GM18505 (cell line): ENCODE measurements around the gene PDE4D.

Source experiments
- ATAC-seq: cut with Tn5 transposase; IDR thresholded peaks from one replicate; pipeline ENCODE4 v1.9.1; 2021; ENCODE audit not compliant: unreplicated experiment
- POLR2A ChIP-seq: IDR thresholded peaks from 4 replicates; pipeline ENCODE4 v1.6.1; 2011; ENCODE audit warnings: borderline replicate concordance; ENCODE audit not compliant: insufficient read depth, insufficient read length; ENCODE audit errors: extremely low read depth

Gene PDE4D

DNA sequence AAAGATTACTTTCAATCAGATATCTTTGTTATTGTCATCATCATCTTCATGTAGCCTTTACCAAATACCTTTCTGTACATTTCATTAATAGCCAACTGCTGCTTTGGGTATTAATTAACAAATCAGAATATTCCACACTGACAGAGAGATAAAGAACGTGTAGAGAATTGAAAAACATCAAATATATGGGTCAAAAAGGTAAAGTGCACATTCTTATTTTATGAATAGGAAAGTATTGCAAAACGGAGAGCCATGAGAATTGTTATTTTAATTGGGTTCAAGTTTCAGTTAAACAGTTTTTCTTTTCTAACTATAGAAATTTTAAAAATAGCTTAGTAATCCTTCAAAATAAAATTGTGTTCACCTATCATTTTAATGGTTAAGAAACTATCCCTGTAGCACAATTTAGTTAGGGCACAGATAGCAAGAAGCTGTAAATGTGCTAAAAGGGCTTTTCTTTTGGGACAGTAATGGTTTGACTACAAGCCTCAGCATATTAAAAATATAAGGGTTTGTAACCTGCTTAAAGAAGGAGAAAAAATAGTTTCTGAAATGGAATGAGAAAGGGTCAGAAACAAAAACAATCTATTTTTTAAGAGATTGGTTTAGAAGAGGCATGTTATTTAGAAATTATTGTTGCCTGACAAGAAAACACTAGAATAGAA, 62.9 kb downstream of the PDE4D start:
- no peak for ATAC-seq
- TF ChIP-seq POLR2A, result no peak

DNA sequence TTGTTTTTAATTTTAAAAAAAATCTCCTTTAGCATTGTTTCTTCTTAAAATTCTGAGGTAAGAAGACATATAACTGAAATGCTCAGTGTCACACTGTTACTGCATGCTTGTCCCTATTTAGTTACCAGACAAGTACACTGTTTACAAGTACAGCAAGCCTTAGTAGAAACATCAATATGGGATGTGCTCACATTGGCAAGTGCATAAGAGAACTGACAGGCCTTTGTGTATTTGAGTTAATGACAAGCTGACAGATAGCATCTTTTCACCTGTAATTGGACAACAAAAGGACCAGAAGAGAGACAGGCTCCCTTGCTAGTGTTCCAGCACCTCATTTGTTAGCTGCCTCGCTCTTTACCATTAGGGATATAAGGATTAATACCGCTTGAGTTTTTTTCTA, 63.6 kb downstream of the PDE4D start:
- ATAC-seq, result no peak
- TF ChIP-seq POLR2A, result no peak

DNA sequence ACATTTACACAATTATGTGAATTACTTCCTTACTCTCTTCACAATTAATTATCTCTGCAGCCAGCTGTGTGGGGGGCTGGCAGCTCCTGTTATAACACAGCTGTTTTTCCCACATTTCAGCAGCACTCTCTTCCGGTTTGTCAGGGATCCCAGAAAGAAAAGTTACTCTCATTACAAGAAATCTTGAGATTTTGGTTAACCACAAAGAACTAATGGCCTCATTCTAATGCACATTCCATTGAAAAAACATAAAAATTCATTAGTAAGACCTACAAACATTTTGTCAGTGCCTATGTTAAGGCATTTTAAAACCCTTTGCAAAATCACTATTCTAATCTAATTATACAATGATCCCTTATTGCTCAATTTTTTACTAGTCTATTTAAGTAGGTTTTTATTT, 64.1 kb downstream of the PDE4D start:
- TF ChIP-seq POLR2A, result no peak
- ATAC-seq, result no peak

- ATAC-seq, result no peak
- TF ChIP-seq POLR2A, result no peak
Measured at GRCh38 chr5:59828623-59829022, 64.9 kb downstream of the PDE4D start.

DNA sequence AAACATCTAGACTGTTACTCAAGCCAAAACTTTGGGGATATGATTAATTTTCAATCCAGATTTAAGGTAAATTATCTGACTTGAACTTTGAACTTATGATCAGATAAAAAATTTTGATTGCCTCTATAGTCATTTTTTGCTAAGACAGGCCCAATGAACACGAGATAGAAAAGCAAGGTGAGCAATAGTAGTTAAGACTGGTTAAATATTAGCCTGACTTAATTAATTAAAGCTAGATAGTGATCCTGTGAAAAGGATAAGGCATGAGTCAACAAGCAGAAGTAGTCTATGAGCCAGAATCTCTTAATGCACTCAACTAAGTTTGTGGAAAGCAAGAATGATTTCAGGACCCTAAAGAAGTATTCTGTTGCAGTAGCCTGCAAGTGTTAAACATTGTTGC, 66.5 kb downstream of the PDE4D start:
- ATAC-seq, result no peak
- no peak for TF ChIP-seq POLR2A

DNA sequence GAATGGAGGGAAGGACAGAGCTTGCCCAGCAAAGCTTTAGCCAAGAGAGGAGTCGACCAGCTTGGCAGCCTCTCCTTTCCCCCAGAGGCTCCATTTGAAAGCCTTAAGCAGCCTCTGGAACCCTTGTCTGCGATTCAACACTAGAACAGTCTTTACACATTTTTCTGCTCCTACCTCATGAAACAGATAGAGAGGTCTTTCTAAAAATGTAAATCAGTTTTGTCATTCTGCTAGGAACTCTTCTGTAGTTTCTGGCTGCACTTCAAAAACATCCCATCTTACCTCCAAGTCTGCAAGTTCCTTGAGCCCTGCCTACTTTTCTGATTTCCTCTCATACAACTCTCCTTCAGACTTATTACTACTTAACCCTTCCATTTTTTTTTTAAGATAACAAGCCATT, 70.1 kb downstream of the PDE4D start:
- TF ChIP-seq POLR2A, result no peak
- ATAC-seq, result no peak

DNA sequence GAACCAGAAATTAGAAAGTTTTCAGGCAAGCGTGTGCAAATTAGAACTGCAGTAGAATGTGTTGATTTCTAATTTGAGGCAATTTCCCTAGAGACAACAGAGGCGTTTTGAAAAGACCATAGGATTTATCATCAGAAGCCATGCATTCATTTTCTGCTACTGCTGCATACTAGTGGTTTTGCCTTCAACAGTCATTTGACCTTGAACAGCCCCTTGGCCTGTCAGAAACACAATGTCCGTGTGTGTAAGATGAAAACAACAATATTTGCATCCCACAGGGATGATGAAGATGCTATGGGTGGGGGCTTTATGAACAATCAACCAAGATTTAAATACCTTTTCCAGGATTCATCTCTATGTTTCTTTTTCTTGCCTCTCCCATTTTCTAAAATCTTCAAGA, 73.7 kb downstream of the PDE4D start:
- no peak for TF ChIP-seq POLR2A
- ATAC-seq, result no peak

- ATAC-seq, result no peak
Measured at GRCh38 chr5:59817536-59817935, 76.0 kb downstream of the PDE4D start.

DNA sequence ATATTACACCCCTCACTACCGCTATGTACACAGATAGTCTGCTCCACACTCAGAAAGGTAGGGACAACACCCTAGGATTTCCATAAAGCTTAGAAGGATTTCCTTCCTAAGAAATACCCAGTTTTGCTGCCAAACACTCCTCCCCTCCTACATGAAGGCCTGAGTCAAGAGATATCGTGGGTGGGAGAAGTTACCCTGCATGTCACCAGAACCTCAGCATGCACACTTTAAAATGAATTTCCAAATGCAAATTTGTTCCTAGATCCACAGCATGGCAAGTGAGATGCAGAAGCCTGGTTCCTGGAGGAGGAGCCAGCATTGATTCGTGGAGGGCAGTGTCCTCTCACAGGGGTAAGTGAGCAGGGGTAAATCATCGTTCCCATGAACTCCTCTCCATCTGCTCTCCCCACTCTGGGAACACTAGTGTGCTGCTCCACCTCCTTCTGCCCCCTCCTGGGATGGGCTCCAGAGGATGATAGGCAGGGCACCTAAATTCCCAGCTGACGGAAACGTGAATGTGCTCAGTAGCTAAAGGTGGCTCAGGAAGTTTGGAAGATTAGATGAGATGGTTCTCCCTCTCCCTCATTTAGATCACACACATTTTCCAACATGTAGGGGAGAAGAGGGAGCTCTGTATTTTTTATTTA, 76.7 kb downstream of the PDE4D start:
- no peak for ATAC-seq
- TF ChIP-seq POLR2A, result no peak

More at GRCh38 chr5:59817536-59817935, 76.0 kb downstream of the PDE4D start:
- no peak for TF ChIP-seq POLR2A

DNA sequence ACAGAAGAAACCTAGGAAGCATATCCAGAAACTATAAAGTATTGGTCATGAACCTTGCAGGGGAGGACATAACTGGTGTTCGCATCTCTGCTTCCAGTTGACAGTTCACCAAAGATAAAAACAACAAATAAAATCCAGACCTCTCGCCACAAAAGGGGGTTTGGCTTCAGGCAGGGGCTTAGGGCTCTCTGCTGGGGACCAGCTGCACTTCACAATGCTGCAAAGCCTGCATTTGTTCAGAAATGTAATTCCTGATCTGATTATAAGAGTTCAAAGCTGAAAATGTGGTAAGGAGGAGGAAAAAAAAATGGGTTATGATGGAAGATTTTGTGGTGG, 79.0 kb downstream of the PDE4D start:
- no peak for TF ChIP-seq POLR2A
- no peak for ATAC-seq

DNA sequence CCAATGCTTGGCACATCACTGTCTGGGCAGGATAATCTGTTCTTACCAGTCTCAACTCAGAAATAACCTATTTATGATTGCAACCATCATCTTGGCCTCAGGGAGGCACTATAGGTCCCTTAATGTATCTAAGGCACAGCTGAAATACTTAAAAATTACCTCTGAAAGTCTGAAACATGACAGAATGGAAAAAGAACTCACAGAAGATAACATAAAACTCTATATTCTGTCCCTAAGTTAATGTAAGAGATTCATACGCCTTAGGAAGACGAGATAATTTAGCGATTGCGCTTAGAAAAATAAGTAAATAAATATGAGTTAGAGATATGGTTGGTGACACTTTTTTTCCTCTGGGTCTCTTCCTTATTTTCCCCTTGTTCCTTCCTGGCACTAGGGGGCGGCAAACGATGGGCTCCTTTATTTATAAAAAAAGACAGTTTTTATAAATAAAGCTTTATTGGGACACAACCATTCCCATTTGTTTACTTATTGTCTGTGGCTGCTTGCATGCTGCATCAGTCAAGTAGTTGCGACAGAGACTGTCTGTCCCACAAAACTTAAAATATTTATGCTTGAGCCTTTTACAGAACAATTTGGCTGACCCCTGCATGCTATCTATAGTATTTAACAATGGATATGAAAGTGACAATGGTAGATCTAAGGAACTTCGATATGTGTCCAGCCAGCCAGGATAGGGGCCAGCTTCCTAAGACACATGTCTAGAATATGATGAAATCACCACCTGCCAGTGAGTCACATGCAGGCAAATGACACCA, 79.6 kb downstream of the PDE4D start:
- no peak for TF ChIP-seq POLR2A

GRCh38 chr5:59810041-59810440, 83.5 kb downstream of the PDE4D start:
- peak; percentile 47 for ATAC-seq
- no peak for TF ChIP-seq POLR2A

More for the DNA sequence above, 79.6 kb downstream of the PDE4D start:
- no peak for ATAC-seq

DNA sequence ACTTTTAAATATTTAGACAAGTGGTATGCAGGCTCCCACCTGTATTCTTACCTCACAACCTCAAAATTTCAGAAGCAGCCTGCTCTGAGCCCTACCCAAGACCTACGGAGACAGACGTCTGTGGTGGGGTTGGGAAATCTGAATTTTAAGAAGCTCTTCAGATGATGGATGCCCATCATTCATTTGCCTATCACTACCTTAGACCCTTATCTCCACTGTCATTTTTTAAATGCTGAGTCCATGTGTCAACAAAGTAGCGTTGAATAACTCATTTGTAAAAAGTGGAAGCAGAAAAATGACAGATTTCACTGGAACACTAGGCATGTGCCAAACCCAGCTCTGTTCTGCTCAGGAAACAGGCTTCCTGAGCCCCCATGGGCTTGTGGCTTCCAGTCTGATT, 85.7 kb downstream of the PDE4D start:
- no peak for ATAC-seq
- no peak for TF ChIP-seq POLR2A

DNA sequence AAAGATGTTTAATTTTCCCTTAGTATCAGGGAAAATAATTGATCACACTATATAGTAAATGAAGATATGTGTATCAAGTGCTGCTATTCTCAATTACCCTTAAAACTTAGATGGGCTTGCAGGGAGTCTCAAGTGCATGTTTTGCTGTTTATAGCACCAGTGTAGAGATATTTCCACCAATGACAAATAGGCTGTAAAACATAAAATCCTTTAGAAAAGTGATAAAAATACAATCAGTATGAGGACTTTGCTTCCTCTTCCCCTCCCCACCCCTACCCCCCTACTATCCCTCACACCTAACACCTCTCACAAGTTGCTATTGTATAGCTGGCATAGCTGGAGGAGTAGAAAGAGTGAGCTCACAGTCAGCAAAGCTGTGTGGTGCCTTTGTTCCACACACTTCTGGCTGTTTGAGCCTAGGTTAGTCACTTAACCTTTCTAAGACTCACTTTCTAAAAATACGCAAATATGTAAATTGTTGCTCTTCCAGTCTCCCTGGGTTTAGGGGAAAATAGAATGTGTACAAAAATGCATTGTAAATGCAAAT, 93.1 kb downstream of the PDE4D start:
- peak; percentile 1 for ATAC-seq
- no peak for TF ChIP-seq POLR2A

- ATAC-seq, result peak; percentile 46
Measured at GRCh38 chr5:59799668-59800346, 93.7 kb downstream of the PDE4D start.

More at GRCh38 chr5:59799668-59800346, 93.7 kb downstream of the PDE4D start:
- TF ChIP-seq POLR2A, result no peak
